Measurements from ENCODE around the gene CCDC68.

Gene CCDC68

GRCh38 chr18:54914816-54915215 is 44.4 kb downstream of the CCDC68 start:
- DNase-seq, result no peak

- no peak for DNase-seq
Observed at GRCh38 chr18:54911551-54911950, 47.7 kb downstream of the CCDC68 start.

- no peak for DNase-seq
Observed at GRCh38 chr18:54910161-54910919, 48.9 kb downstream of the CCDC68 start.

- DNase-seq, result no peak
Observed at GRCh38 chr18:54909538-54909937, 49.7 kb downstream of the CCDC68 start.

GRCh38 chr18:54906331-54907185 is 52.7 kb downstream of the CCDC68 start:
- DNase-seq, result no peak

GRCh38 chr18:54905629-54906028 is 53.6 kb downstream of the CCDC68 start:
- no peak for DNase-seq

- DNase-seq, result no peak
Observed at GRCh38 chr18:54904581-54904980, 54.7 kb downstream of the CCDC68 start.

- DNase-seq, result no peak
Observed at GRCh38 chr18:54900290-54900689, 59.0 kb downstream of the CCDC68 start.

GRCh38 chr18:54899500-54899899 is 59.8 kb downstream of the CCDC68 start:
- no peak for DNase-seq

- no peak for DNase-seq
Observed at GRCh38 chr18:54888933-54889332, 70.3 kb downstream of the CCDC68 start.

- no peak for DNase-seq
Observed at GRCh38 chr18:54888378-54888777, 70.9 kb downstream of the CCDC68 start.

- DNase-seq, result no peak
Observed at GRCh38 chr18:54883816-54884604, 75.3 kb downstream of the CCDC68 start.

GRCh38 chr18:54882318-54882717 is 76.9 kb downstream of the CCDC68 start:
- DNase-seq, result no peak

GRCh38 chr18:54881229-54881768 is 78.0 kb downstream of the CCDC68 start:
- DNase-seq, result no peak

GRCh38 chr18:54880395-54881105 is 78.7 kb downstream of the CCDC68 start:
- DNase-seq, result no peak

- DNase-seq, result no peak
Observed at GRCh38 chr18:54879691-54880090, 79.6 kb downstream of the CCDC68 start.

- no peak for DNase-seq
Observed at GRCh38 chr18:54878659-54879358, 80.5 kb downstream of the CCDC68 start.

GRCh38 chr18:54878159-54878622 is 81.1 kb downstream of the CCDC68 start:
- no peak for DNase-seq

GRCh38 chr18:54877076-54877475 is 82.2 kb downstream of the CCDC68 start:
- no peak for DNase-seq

GRCh38 chr18:54875063-54875462 is 84.2 kb downstream of the CCDC68 start:
- no peak for DNase-seq

- DNase-seq, result no peak
Observed at GRCh38 chr18:54873884-54874255, 85.4 kb downstream of the CCDC68 start.

GRCh38 chr18:54872681-54873080 is 86.6 kb downstream of the CCDC68 start:
- no peak for DNase-seq
